Measurements from ENCODE around the gene UBE2K.
"Not testable (repeated sequence)": the region's sequence is repeated elsewhere in the genome, so short reads cannot be mapped to it uniquely, and the experiment has no call there.

Gene UBE2K

GRCh38 chr4:39689970-39690369 is 8.0 kb upstream of the UBE2K start:
- no peak for DNase-seq (ENCODE audit: low read depth)

DNA sequence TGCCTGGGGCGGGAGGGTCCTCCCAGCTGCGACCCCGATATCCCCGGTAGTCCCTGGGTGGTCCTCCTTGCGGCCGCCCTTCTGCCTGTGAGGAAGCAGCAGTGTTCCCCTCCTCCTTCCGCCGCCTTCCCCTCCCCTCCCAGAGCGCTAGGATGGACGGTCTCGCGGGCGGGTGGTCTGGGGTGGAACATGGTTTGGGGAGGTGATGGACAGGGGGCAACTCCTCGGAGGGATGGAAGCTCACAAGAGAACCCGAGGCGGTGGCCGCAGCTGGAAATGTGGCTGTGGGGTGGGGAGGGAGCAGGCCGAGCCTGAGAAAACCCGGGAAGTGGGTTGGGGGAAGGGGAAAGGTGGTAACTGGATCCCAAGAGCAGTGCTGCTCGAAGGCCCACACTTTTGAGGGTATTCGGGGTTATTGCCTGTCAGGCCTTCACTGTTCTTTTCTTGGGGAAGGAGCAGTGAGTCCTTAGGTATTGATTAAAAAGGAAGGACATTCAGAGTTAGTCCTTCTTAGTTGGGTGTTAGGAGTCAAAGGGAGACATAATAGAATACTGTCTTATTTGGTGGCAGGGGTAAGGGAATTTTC is 581 bp downstream of the UBE2K start:
- DNase-seq (ENCODE audit: low read depth), result no peak

DNA sequence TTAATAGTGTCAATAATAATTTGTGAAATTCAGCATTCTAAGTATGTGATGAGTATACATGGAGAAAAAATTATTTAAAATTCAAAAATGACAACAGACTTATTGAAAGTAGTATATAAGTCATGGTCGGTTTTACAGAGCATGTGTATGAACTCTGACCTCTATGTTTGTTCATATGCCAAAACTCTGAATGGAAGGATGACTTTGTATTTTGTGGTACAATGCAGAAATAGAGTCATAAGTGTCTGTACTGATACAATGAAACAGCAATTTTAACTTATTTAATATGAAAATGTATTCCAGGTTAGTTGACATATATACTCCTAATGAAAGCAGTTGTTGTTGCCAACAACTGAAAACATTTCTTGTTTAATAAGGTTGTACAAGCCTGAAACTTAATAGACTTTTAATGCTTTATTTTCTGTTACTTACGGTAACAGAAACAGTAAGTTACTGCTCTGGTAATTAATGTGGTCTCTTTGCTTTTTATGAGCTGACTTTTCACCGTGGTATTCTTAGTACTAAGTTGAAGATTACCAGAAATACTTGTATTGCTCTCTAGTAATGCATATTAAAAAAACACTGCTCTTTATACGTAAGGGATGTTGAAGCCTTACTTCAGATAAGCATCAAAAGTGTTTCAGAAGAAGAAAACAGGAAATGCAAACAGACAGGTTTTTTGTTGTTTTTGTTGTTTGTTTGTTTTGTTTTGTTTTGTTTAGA is 1.9 kb downstream of the UBE2K start:
- DNase-seq (ENCODE audit: low read depth), result no peak

DNA sequence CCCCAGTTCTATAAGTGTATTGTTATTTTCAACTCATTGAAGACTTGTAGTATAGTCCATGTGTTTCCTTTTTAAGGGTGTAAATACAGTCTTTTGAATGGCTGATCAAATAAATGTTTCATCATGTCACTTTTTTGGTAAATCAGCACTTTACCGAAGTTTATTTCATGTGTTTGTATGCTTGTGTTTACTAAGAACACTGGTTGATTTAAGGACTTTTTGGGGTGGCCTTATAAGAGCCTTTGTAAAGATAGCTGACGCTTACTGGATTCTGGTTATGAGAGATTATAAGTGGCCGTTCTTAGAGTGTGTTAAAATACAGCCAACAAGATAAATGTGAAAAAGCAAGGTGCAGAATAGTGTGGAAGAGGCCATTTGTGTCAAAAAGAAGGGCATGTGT is 2.6 kb downstream of the UBE2K start:
- no peak for DNase-seq (ENCODE audit: low read depth)

- DNase-seq (ENCODE audit: low read depth), result no peak
Measured at GRCh38 chr4:39702716-39703115, 4.8 kb downstream of the UBE2K start.

GRCh38 chr4:39704789-39705188 is 6.9 kb downstream of the UBE2K start:
- DNase-seq (ENCODE audit: low read depth), result not testable (repeated sequence)

GRCh38 chr4:39706334-39706733 is 8.4 kb downstream of the UBE2K start:
- DNase-seq (ENCODE audit: low read depth), result no peak

- DNase-seq (ENCODE audit: low read depth), result no peak
Measured at GRCh38 chr4:39706741-39707511, 9.0 kb downstream of the UBE2K start.

- DNase-seq (ENCODE audit: low read depth), result no peak
Measured at GRCh38 chr4:39710098-39710896, 12.4 kb downstream of the UBE2K start.

GRCh38 chr4:39712819-39713607 is 15.1 kb downstream of the UBE2K start:
- no peak for DNase-seq (ENCODE audit: low read depth)

DNA sequence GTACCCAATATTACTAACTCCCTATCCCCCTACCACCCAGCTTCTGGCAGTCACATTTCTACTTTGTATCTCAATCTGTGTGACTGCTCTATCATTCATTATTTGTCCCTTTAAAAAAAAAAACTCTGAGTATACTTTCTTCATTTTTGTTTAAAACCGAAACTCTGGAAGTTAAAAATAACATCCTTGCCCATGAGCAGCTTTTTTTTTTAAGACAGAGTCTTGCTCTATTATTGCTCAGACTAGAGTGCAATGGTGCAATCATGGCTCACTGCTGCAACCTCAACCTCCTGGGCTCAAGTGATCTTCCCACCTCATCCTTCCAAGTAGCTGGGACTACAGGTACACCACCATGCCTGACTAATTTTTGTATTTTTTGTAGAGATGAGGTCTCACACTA is 15.8 kb downstream of the UBE2K start:
- DNase-seq (ENCODE audit: low read depth), result no peak

- DNase-seq (ENCODE audit: low read depth), result no peak
Measured at GRCh38 chr4:39714166-39714565, 16.2 kb downstream of the UBE2K start.

DNA sequence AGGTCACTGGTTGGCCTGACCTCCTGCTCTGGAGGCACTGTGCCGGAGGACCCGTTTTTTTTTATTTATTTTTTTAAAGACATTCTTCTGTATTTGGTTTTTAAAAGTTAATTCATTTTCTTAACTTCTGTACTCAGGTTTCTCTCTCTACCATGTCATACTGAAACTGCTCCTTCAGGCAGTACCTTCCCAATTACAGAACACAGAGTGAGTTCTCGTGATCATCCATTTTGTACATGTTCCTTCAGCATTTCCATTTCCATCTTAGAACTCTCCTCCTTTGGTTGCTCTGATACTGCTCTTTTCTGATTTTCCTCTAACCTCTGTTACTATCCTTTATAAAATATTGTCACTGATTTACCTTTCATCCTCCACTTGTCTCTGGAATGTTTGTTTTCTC is 17.9 kb downstream of the UBE2K start:
- DNase-seq (ENCODE audit: low read depth), result no peak

DNA sequence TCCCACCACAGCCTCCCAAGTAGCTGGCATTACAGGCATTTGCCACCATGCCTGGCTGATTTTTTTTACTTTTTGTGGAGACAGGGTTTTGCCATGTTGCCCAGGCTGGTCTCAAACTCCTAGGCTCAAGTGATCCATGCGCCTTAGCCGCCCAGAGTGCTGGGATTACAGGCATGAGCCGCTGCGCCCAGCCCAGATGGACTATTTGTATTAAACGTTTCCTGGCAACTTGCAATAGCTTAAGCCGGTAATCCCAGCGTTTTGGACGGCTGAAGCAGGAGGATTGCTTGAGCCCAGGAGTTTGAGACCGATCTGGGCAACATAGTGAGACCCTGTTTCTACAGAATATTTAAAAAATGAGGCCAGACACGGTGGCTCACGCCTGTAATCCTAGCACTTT is 18.4 kb downstream of the UBE2K start:
- DNase-seq (ENCODE audit: low read depth), result no peak

- not testable (repeated sequence) for DNase-seq (ENCODE audit: low read depth)
Measured at GRCh38 chr4:39717743-39718142, 19.8 kb downstream of the UBE2K start.

DNA sequence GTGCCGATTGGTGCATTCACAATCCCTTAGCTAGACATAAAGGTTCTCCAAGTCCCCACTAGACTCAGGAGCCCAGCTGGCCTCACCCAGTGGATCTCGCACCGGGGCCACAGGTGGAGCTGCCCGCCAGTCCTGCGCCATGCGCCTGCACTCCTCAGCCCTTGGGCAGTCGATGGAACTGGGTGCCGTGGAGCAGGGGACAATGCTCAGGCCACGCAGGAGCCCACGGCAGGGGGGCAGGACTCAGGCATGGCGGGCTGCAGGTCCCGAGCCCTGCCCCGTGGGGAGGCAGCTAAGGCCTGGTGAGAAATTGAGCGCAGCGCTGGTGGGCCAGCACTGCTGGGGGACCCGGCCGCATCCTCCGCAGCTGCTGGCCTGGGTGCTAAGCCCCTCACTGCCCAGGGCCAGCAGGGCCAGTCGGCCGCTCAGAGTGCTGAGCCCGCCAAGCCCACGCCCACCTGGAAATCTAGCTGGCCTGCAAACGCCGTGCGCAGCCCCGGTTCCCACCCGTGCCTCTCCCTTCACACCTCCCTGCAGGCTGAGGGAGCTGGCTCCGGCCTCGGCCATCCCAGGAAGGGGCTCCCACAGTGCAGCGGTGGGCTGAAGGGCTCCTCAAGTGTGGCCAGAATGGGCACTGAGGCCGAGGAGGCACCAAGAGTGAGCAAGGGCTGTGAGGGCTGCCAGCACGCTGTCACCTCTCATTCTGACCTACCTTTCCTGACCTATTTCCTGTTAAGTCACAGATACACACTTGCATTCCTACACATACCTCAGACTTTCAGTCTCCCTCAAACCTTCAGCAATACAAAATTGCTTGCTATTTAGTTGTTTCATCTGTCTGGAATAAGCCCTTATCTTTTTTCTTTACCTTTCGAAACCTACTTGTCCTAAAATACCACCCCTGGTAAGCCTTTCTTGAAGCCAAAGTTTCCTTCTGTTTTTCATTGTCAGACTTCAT is 20.7 kb downstream of the UBE2K start:
- DNase-seq (ENCODE audit: low read depth), result no peak

GRCh38 chr4:39719804-39720580 is 22.1 kb downstream of the UBE2K start:
- DNase-seq (ENCODE audit: low read depth), result no peak

DNA sequence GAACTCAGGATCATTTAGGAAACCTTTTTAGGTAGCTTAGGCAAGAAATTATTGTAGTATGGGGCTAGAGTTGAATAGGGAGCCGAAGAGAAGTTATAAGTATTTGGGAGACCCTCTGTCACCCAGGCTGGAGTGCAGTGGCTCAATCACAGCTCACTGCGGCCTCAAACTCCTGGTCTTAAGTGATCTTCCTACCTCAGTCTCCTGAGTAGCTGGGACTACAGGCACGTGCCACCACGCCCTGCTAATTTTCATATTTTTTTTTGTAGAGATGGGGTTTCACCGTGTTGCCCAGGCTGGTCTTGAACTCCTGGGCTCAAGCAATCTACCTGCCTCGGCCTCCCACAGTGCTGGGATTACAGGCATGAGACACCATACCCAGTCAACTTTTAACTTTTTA is 23.3 kb downstream of the UBE2K start:
- DNase-seq (ENCODE audit: low read depth), result not testable (repeated sequence)

DNA sequence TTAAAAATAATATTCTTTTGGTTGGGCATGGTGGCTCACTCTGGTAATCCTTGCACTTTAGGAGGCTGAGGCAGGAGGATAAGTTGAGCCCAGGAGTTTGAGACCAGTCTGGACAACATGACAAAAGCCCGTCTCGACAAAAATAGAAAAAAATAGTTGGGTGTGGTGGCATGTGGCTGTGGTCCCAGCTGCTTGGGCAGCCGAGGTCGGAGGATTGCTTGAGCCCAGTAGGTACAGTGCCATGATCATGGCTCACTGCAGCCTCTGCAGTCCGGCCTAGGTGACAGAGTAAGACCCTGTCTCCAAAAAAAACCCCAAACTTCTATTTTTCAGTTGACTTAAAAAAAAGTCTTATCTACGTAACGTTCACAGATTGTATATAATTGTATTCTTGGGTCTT is 23.9 kb downstream of the UBE2K start:
- DNase-seq (ENCODE audit: low read depth), result no peak

- no peak for DNase-seq (ENCODE audit: low read depth)
Measured at GRCh38 chr4:39729557-39729956, 31.6 kb downstream of the UBE2K start.

Data from stimulated activated CD8-positive, alpha-beta memory T cell treated with anti-CD3 and anti-CD28 coated beads, Interleukin-15, amount 100 ng/mL, for 24 hours (primary cell).